OCI-LY3 (cell line): ENCODE measurements around the gene SYNDIG1.

Experiments used
- H2AFZ ChIP-seq: fragments of 200-600, 300-600 bp; shearing (Covaris generic); 2 replicates; pipeline ENCODE4 v1.6.0; 2014; ENCODE audit warnings: antibody characterized with exemption, low read depth, low read length
- H3K27ac ChIP-seq: fragments of 200-600, 300-600 bp; sonication (generic); 2 replicates; pipeline ENCODE4 v1.5.1; 2014; ENCODE audit warnings: mild to moderate bottlenecking, low read length, moderate library complexity, mixed read lengths
- H3K27me3 ChIP-seq: fragments of 200-600, 300-600 bp; sonication (generic); 2 replicates; pipeline ENCODE4 v1.6.1; 2014; ENCODE audit warnings: low read depth, low read length, mixed read lengths
- H3K36me3 ChIP-seq: fragments of 200-600, 300-600 bp; sonication (generic); replicated peaks from 2 replicates; pipeline ENCODE3; 2014; ENCODE audit warnings: low read depth, low read length, mixed read lengths
- H3K4me1 ChIP-seq: fragments of 300-600, 200-600 bp; sonication (generic); 2 replicates; pipeline ENCODE4 v1.6.1; 2014; ENCODE audit warnings: low read length, mixed read lengths
- H3K4me2 ChIP-seq: fragments of 200-600, 300-600 bp; sonication (generic); 2 replicates; pipeline ENCODE4 v1.6.1; 2014; ENCODE audit warnings: low read length, mixed read lengths
- H3K4me3 ChIP-seq: fragments of 300-600, 200-600 bp; sonication (generic); 2 replicates; pipeline ENCODE4 v1.5.1; 2014; ENCODE audit warnings: antibody characterized with exemption, mild to moderate bottlenecking, low read length, moderate library complexity
- H3K79me2 ChIP-seq: fragments of 300-600, 200-600 bp; shearing (Covaris generic); 2 replicates; pipeline ENCODE4 v1.6.1; 2014; ENCODE audit warnings: mild to moderate bottlenecking, low read length, mixed read lengths
- H3K9ac ChIP-seq: fragments of 300-600, 200-600 bp; shearing (Covaris generic); 2 replicates; pipeline ENCODE4 v1.6.0; 2014; ENCODE audit warnings: mild to moderate bottlenecking, low read length, moderate library complexity
- H3K9me3 ChIP-seq: fragments of 200-600, 300-600 bp; shearing (Covaris generic); 2 replicates; pipeline ENCODE4 v1.6.1; 2014; ENCODE audit warnings: low read length, mixed read lengths; ENCODE audit not compliant: insufficient read depth
- H4K20me1 ChIP-seq: fragments of 200-600, 300-600 bp; sonication (generic); 2 replicates; pipeline ENCODE4 v1.6.1; 2016; ENCODE audit warnings: low read length, mixed read lengths; ENCODE audit not compliant: insufficient read depth
- CTCF ChIP-seq: fragments of 200-600, 300-600 bp; sonication (generic); IDR thresholded peaks from 2 replicates; pipeline ENCODE4 v1.5.1; 2014; ENCODE audit warnings: antibody characterized with exemption, low read length, low read depth
- EZH2phosphoT487 ChIP-seq: fragments of 200-600 bp; shearing (Covaris generic); IDR thresholded peaks from 2 replicates; pipeline ENCODE4 v1.6.1; 2018; ENCODE audit warnings: antibody characterized with exemption, mixed run types, low read depth

The SYNDIG1 gene

DNA sequence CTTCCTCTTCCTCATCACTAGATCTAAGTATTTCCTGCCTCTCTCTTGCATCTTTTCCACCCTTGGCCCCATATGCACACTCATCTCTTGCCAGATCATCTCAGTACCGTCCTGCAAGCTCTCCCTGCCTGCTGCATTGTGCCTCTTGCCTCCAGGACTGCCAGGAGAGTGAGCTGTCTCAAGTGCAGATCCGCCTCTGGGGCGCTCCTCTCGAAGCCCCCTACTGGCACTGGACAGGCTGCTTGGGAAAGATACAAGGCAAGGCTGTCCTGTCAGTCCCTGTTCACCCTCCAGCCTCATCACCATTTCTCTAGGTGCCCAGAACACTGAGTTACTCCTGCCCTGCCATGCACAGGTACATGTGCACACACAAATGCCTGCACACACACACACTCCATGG is 10.2 kb downstream of the SYNDIG1 start:
- no peaks in the 10 kb centered on the region for H3K4me1 ChIP-seq
- H3K4me2 ChIP-seq = no peak overlapping the region
- H3K79me2 ChIP-seq = no peaks in the 10 kb centered on the region
- no peaks in the 10 kb centered on the region for H3K36me3 ChIP-seq
- no peak overlapping the region for H3K4me3 ChIP-seq
- no peak overlapping the region for H2AFZ ChIP-seq
- H3K9ac ChIP-seq = no peak overlapping the region
- no peak overlapping the region for H3K27ac ChIP-seq
- H3K27me3 ChIP-seq = peaks cover 17% of the 10 kb centered on the region; the same call in 1 of the 2 replicates
- H4K20me1 ChIP-seq = no peaks in the 10 kb centered on the region
- no peak for TF ChIP-seq CTCF
- no peak for TF ChIP-seq EZH2phosphoT487
- no peaks in the 10 kb centered on the region for H3K9me3 ChIP-seq

GRCh38 chr20:24480509-24480908 is 11.1 kb downstream of the SYNDIG1 start:
- Histone ChIP-seq H2AFZ (no peak overlapping the region), H3K9me3 (no peaks in the 10 kb centered on the region), H3K9ac (no peak overlapping the region), H3K4me3 (no peak overlapping the region), H3K27ac (no peak overlapping the region), H3K4me1 (no peaks in the 10 kb centered on the region), H3K36me3 (no peaks in the 10 kb centered on the region), H3K79me2 (no peaks in the 10 kb centered on the region), H4K20me1 (no peaks in the 10 kb centered on the region), H3K27me3 (peaks cover 17% of the 10 kb centered on the region; the same call in 1 of the 2 replicates), H3K4me2 (no peak overlapping the region)
- no peak for TF ChIP-seq EZH2phosphoT487
- no peak for TF ChIP-seq CTCF

GRCh38 chr20:24481173-24481572 is 11.7 kb downstream of the SYNDIG1 start:
- Histone ChIP-seq H3K36me3 (no peaks in the 10 kb centered on the region), H4K20me1 (no peaks in the 10 kb centered on the region), H3K27me3 (peaks cover 17% of the 10 kb centered on the region; the same call in 1 of the 2 replicates), H3K9me3 (no peaks in the 10 kb centered on the region), H3K4me2 (no peak overlapping the region), H3K79me2 (no peaks in the 10 kb centered on the region), H3K4me1 (no peaks in the 10 kb centered on the region), H3K4me3 (no peak overlapping the region), H2AFZ (no peak overlapping the region), H3K9ac (no peak overlapping the region), H3K27ac (no peak overlapping the region)
- TF ChIP-seq CTCF (no peak), EZH2phosphoT487 (no peak)

DNA sequence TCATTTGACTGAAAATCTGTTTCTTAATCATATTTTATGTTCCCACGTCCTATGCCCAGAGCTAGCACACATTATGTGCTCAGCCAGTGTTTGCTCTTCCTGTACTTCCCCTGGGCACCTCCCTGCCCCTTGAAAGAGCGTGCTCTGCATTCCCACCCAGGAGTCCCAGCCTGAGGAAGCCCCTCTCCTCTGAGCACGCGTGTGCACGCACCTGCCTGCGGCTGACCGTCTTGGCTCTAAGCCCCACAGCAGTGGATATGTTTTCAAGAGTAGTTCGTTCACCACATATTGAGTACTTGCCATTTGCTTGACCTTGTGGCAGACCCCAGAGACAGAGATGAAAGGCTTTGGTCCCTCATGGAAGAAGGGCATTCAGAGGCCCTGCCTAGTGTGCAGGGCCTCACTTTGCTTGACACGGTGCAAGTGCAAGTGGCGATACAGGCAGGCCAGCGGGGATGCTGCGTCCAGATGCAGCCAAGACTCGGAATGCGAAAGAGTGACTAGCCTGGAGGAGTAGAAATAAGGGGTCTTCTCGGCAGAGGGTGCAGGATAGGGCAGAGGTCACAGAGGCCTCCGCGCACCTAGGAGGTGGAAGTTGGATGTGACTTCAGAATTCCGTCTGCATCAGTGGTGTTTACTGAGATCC is 14.1 kb downstream of the SYNDIG1 start:
- no peak overlapping the region for H3K4me3 ChIP-seq
- H3K9me3 ChIP-seq = no peaks in the 10 kb centered on the region
- no peaks in the 10 kb centered on the region for H3K79me2 ChIP-seq
- no peak overlapping the region for H3K27ac ChIP-seq
- H3K36me3 ChIP-seq = no peaks in the 10 kb centered on the region
- H3K4me1 ChIP-seq = no peaks in the 10 kb centered on the region
- H4K20me1 ChIP-seq = no peaks in the 10 kb centered on the region
- no peak overlapping the region for H3K9ac ChIP-seq
- peaks cover 10% of the 10 kb centered on the region; the same call in 1 of the 2 replicates for H3K27me3 ChIP-seq
- TF ChIP-seq EZH2phosphoT487 = no peak
- TF ChIP-seq CTCF = no peak
- H3K4me2 ChIP-seq = no peak overlapping the region
- no peak overlapping the region for H2AFZ ChIP-seq
